Ishikawa (cell line): ENCODE measurements around the gene KRT77.

Source experiments
- CEBPB ChIP-seq: IDR thresholded peaks from 2 replicates; pipeline ENCODE4 v1.6.1; 2012
- CREB1 ChIP-seq: IDR thresholded peaks from 2 replicates; pipeline ENCODE4 v1.6.1; 2012; ENCODE audit warnings: low read depth
- EGR1 ChIP-seq: IDR thresholded peaks from 2 replicates; pipeline ENCODE4 v1.6.1; 2012
- EP300 ChIP-seq: IDR thresholded peaks from 2 replicates; pipeline ENCODE4 v1.6.1; 2012; ENCODE audit warnings: borderline replicate concordance
- FOXM1 ChIP-seq: IDR thresholded peaks from 2 replicates; pipeline ENCODE4 v1.6.1; 2012; ENCODE audit warnings: low read depth, borderline replicate concordance
- MAX ChIP-seq: IDR thresholded peaks from 2 replicates; pipeline ENCODE4 v1.6.1; 2012
- NFIC ChIP-seq: IDR thresholded peaks from 2 replicates; pipeline ENCODE4 v1.6.1; 2012
- RAD21 ChIP-seq: IDR thresholded peaks from 2 replicates; pipeline ENCODE4 v1.6.1; 2012; ENCODE audit warnings: low read depth
- REST ChIP-seq: IDR thresholded peaks from 2 replicates; pipeline ENCODE4 v1.6.1; 2012; ENCODE audit warnings: low read depth, mild to moderate bottlenecking
- TAF1 ChIP-seq: IDR thresholded peaks from 2 replicates; pipeline ENCODE4 v1.6.1; 2012; ENCODE audit warnings: low read depth, mild to moderate bottlenecking
- TCF12 ChIP-seq: IDR thresholded peaks from 2 replicates; pipeline ENCODE4 v1.6.1; 2012; ENCODE audit warnings: low read depth
- TEAD4 ChIP-seq: IDR thresholded peaks from 2 replicates; pipeline ENCODE4 v1.6.1; 2012
- USF1 ChIP-seq: IDR thresholded peaks from 2 replicates; pipeline ENCODE4 v1.6.1; 2012
- ZBTB7A ChIP-seq: IDR thresholded peaks from 2 replicates; pipeline ENCODE4 v1.6.1; 2012; ENCODE audit warnings: low read depth

The KRT77 gene

GRCh38 chr12:52715416-52715815 is 12.1 kb upstream of the KRT77 start:
- TF ChIP-seq NFIC (no peak), RAD21 (peak; percentile 68), TEAD4 (peak; percentile 57)

- TF ChIP-seq NFIC (no peak), MAX (no peak), TCF12 (no peak)
Measured at GRCh38 chr12:52714887-52715281, 11.6 kb upstream of the KRT77 start.

GRCh38 chr12:52713960-52714886 is 10.9 kb upstream of the KRT77 start:
- TF ChIP-seq MAX (peak; percentile 46; the same call in 1 of the 2 replicates), USF1 (no peak), EP300 (no peak), TCF12 (no peak)

- TF ChIP-seq TCF12 = no peak
- TF ChIP-seq REST = no peak
- TF ChIP-seq RAD21 = no peak
- no peak for TF ChIP-seq FOXM1
- no peak for TF ChIP-seq CREB1
- TF ChIP-seq EP300 = no peak
- no peak for TF ChIP-seq MAX
- no peak for TF ChIP-seq CEBPB
- TF ChIP-seq ZBTB7A = no peak
Measured at GRCh38 chr12:52710730-52711129, 7.4 kb upstream of the KRT77 start.

GRCh38 chr12:52708010-52708409 is 4.7 kb upstream of the KRT77 start:
- TF ChIP-seq REST = no peak
- TF ChIP-seq USF1 = no peak
- TF ChIP-seq TCF12 = no peak
- TF ChIP-seq EP300 = no peak

GRCh38 chr12:52704464-52704863 is 1.1 kb upstream of the KRT77 start:
- TF ChIP-seq EP300 (no peak), RAD21 (no peak)

GRCh38 chr12:52703878-52704277 is 554 bp upstream of the KRT77 start:
- TF ChIP-seq RAD21 (no peak), EP300 (no peak), ZBTB7A (no peak), TAF1 (no peak), EGR1 (no peak), CREB1 (no peak), TEAD4 (no peak), MAX (no peak), CEBPB (no peak)
